HG03521 (cell line): ENCODE results near the gene TTC9.
"Not testable (repeated sequence)": the region's sequence is repeated elsewhere in the genome, so short reads cannot be mapped to it uniquely, and the experiment has no call there.

Experiments used
- ATAC-seq: cut with Tn5 transposase; IDR thresholded peaks from one replicate; pipeline ENCODE4 v1.9.1; 2021; ENCODE audit warnings: mild to moderate bottlenecking, moderate library complexity; ENCODE audit not compliant: unreplicated experiment

TTC9 gene

DNA sequence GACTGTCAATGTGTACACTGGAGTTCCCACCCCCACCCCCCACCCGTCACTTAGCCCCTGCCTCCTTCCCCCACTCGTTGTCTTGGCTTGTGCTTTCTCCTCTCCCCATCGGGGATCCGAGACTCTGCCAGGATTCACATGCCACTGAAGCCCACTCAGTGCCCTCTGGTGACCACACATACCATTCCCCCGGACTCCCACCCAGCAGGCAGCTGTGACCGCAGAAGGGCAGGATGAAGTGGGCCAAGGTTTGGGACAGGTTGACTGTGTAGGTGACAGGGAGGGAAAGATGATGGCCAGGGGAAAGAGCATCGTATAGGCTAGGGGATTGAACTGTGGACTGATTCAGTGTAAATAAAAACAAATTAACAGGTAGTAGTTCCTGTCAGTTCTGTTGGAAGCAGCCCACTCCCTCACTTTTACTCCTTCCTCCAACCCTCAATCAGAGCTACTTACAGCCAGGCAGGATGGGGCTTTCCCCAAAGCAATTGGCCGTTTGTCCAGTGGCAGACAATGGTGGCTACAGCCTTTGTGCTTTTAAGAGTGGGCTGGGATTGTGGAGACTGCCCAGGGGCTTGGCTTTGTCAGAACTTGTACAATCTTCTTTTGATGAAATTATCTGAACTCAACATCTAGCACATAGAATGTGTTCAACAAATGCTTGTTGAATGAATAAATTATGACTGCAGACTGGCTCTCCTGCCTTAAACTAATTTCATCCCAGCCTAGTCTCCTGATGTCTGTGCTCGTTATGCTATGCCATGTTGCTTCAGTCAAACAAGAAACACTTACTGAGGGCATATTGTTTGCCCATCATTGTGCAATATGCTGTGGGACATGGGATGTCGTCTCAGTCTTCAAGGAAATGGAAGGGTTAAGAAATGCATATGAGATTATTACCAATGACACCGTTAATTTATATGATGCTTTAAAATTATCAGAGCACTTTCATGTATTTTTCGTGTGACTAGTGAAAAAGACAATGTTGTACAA is 30.2 kb downstream of the TTC9 start:
- no peak for ATAC-seq

DNA sequence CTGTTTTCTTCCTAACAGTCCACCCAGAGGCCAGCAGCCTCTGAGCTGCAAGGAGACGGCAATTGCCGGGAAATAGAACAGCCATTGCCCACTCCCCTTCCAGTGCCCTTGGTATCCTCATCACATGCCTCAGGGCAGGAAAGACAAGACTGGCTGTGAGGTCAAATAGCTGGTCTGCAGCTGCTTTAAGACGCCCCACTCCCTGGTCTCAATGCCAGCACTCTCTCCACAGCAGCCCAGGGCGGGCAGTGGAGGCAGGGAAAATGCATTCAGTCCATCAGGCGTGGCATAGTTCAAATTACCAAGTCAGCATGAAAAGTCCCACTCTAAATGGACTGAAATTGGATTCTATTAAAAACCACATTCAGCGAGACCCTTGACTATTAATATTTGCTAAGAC is 35.6 kb downstream of the TTC9 start:
- ATAC-seq: no peak

DNA sequence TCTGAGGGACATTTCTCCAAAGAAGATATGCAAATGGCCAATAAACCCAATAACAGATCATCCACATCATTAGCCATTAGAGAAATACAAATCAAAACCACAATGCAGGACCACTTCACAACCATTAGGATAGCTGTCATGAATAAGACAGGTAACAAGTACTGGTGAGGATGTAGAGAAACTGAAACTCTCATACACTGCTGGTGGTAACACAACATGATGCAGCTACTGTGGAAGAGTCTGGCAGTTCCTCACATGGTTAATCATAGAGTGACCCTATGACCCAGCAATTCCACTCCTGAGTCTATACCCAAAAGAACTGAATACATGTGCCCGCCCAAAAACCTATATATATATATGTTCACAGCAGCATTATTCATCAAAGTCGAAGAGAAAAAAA is 39.0 kb downstream of the TTC9 start:
- no peak for ATAC-seq

DNA sequence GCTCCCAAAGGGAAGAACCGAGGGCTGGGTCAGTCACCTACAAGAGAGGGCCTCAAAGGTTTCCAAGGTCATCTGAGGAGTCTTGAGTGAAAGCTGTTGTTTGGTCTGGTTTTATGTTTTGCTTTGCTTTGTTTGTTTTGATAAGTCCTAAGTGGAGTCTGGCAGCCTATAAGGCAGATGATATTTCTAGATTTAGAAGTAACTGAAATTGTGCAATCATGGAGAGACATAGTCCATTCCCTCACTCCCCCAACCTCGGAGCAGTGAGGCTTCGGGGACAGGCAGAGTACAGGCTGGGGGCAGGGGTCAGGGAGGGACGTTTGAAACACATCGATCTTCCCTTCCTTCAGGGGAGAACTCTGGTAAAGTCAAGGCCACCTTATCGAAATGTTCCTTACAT is 42.3 kb downstream of the TTC9 start:
- ATAC-seq: no peak

DNA sequence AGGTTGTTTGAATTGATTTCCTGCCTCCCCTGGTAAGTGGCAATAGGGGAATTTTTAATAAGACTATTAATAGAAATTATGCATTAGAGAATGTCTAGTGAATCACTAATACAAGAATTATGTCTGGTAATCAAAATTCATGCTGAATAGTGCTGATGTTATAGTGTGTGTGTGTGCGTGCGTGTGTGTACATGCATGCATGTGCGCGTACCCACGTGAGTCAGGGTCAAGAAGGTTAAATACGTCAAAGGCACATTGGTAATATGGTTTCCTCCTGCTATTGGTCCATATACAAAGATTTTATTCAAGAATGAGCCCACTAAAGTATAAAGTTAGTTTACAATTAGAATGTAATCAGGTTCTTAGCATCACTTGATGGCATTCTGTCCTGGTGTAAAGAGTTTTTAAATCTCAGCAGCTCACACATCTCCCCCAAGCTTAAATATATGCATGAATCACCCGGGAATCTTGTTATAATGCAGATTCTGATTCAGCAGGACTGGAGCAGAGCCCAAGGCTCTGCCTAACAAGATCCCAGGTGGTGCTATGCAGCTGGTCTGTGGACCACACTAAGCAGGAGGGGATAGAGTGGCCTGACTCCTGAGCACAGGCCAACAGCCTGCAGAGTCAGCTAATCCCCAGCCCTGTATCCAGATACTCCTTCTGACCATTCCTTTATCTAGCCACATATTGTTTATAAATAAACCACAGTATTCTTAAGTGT is 43.9 kb downstream of the TTC9 start:
- no peak for ATAC-seq

DNA sequence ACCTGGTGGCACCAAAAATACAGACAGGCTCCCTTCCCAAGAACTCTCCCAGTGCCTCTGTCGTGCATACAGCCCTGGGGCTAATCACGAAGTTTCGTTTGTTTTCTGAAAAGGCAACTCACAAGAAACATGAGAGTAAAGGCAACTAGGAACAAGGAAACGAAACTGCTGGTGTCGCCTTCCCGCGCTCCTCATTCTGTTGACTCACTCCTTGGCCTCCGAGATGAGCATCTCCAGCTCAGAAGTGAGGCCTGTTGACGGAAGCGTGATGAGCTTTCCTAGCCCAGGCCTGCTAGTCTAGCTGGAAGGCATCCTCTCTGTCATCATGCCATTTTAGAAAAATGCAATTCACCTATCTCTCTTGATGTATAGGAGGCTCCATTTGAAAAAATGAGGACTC is 50.5 kb downstream of the TTC9 start:
- ATAC-seq: no peak

DNA sequence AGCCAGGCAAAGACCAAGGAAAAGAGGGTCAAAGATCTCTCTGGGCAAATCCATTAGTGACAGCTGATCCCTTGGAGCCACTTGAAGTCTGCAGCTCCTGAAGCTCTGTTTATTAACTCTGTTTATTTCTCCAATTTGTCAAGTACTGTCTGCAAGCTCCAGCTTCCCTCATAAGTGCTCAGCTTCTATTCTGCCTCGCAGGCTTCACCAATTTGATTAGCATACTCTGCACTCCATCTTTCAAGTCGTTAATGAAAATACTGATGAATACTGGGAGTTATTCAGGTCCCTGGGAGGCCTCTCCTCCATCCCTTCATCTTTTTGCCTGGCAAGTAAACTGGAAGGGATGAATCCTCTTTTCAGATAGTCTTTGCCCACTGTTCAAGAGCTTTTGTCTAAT is 54.3 kb downstream of the TTC9 start:
- no peak for ATAC-seq

DNA sequence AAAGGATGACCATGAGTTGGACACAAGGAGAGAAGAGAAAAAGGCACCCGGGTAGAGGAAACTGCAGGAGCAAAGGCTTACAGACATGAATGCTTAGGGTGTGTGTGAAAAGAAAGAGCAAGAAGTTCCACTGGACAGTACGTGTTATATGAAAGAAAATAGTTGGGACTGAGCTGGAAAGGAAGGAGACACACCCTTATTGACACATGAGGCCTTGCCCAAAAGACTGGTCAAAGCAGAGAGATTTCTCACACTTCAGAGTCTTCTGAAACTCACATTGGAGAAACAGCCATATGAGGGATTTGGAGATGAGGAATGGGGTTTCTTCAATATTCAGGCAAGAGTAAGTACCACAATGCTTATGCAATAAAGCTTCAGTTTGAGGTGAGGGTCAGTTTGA is 56.0 kb downstream of the TTC9 start:
- no peak for ATAC-seq

DNA sequence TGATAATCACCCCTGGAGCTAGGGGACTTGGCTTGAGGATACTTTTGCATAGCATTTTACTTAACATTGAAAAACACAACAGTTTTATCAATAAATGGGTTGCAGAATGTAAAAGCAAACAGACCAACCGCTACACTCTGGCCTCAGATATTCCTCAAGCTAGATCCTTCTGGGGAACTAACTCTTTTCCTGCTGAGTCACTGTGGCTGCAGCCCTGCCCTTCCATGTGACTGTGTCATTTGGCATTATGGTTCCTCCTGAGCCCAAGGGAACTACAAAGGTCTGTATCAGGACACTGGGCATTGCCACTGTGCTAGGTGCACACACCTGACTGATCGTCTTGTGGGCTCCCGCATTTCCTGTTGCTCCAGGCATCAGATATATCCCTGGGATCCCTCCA is 56.6 kb downstream of the TTC9 start:
- no peak for ATAC-seq

DNA sequence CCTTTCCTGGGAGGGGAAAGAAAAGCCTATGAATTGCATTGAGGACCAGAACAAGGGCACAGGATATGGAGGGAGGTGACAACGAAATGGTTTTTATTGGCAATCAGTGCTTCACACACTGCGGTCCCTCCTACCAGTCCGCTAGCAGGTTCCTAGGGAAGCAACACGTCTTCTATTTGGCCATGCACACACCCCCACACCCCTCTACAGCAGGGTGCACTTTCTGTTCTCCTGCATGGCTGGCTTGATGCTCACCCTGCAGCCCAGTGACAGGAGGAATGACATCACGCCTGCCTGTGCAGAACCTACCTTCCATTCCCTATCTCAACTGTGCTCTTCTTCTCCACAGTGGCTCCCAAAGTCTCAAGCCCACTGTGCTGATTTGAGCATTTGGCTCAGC is 57.9 kb downstream of the TTC9 start:
- ATAC-seq: no peak

DNA sequence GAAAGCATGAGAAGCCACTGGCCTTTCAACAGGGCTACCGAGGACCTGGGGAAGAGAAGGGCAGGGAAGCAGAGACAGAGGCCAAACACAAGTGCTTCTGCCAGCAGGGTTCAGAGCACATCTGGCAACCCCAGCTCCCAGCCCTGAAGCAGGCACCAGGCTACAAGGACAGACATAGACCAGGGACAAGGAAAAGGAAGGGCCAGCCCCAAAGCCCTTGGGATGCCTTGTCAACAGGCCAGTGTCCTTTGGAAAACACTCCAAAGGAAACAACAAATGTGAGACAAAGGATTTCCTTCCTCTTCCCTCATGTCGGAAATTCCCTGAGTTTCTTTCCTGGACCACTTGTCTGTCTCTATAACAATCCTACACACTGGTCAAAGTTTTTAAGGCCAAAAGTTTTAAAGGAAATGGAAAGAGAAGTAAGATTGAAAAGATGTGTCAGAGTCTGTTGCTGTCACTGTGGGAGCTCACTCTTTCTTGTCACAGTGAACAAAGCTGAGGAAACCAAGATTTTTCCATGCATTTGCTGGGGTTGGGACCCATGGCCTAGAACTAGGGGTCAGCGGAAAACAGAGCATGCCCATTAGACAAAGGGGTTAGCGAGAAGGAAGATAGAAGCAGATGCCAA is 59.4 kb downstream of the TTC9 start:
- no peak for ATAC-seq

DNA sequence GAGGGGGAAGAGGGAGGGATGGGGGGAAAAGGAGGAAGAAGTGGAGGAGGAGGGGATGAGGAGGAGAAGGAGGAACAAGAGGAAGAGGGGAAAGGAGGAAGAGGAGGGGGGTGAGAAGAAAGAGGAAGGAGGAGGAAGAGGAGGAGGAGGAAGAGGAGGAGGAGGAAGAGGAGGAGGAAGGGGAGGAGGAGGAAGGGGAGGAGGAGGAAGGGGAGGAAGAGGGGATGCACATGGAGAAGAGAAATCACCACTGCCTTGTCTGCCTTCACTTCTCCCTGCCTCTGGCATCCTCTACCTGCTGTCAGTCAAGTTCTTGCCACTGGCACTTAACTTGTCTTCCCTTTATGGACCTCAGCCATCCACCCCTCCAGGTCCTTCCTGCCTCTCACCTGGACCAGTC is 59.9 kb downstream of the TTC9 start:
- ATAC-seq: no peak

DNA sequence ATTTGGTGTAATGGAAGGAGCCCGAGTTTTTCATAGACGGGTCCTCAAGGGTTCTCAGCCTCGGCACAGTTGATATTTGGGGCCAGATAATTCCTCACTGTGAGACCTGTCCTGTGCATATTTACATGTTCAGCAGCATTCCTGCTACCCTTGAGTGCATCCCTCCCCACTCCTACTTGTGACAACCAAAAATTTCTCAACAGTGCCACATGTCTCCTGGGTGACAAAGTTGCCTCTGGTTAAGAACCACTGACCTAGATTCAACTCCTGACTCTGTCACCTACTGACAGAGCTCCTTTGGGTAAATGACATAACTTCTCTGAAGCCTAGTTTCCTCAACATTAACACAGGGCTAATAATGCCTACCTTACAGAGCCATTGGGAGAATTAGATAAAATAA is 60.4 kb downstream of the TTC9 start:
- ATAC-seq: no peak

DNA sequence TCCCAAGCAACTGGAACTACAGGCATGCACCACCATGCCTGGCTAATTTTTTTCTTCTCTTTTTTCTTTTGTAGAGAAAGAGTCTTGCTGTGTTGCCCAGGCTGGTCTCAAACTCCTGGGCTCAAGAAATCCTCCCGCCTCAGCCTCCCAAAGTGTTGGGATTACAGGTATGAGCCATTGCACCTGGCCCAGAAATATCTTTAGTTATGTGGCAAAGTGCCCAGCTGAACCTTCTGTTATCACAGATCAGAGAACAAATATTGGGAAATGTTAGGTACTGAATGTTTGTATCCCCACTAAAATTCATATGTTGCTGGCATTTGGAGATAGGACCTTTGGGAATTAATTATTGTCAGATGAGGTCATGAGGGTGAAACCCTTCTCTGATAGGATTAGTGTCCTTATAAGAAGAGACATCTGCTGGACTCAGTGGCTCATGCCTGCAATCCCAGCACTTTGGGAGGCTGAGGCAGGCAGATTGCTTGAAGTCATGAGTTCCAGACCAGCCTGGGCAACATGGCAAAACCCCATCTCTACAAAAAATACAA is 62.0 kb downstream of the TTC9 start:
- not testable (repeated sequence) for ATAC-seq

DNA sequence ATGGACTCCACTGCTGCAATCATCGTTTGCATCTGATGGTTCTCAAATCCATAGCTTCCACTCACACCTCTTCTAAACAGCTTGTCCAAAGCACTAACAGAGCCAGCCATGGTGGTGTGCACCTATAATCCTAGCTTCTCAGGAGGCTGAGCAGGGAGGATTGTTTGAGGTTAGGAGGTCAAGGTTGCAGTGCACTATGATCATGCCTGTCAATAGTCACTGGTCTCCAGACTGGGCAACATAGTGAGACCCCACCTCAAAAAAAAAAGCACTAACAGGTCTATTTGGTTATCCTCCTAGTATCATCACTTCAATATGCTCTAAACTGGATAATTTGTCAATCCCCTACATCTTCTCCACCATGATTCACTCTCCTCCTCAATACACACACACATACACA is 63.2 kb downstream of the TTC9 start:
- no peak for ATAC-seq

DNA sequence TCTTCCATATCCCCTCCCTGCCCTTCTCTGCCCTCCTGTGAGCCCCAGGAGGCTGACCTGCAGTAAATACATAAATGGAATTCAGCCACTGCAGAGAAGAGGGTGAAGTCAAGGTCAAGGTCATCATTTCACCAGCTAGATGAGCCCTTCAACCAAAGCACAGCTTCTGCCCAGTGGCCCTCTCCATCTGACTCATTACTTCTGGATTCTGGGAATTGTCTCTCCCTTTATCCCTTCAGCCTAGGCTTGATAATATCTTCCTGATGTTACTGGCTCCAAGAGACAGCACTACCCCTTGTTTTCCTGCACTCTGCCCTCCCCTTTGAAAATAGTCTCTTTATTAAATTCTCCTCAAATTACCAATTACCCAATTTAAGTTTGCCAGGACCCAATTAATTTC is 64.5 kb downstream of the TTC9 start:
- no peak for ATAC-seq

DNA sequence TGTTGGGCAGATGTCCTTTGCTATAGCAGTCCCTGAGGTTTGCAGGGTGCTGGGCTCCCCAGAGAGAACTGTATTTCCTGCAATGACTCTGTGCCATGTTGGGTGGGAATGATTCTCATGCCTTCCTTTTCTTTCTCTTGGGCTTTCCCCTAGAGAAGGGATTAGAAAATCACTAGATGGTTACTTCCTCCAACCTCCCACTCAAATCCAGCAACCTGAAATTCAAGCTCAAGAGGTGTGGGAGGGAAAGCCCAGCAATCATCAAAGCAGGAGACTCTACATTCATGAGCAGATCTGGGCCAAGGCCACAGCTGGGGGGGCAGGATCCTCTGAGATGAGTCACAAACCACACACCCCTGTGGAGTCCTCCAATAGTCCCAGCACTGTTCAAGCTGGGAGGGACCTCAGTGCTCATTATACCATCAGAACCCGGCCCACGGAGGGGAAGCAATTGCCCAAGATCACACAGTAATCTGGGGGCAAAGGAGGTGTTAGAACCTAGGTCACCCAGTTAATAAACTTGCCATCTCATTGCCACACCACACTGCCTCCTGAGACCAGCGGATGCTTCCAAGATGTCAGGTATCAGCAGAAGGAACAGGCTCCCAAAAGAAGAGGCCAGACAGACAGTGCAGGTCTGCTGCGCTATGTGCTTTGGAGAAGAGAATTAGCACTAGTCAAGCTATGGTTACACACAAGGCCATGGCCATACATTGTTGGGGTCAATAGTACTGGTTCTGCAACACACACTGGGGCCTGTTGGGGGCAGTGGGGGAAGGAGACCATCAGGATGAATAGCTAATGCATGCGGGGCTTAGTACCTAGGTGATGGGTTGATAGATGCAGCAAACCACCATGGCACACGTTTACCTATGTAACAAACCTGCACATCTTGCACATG is 65.7 kb downstream of the TTC9 start:
- no peak for ATAC-seq

DNA sequence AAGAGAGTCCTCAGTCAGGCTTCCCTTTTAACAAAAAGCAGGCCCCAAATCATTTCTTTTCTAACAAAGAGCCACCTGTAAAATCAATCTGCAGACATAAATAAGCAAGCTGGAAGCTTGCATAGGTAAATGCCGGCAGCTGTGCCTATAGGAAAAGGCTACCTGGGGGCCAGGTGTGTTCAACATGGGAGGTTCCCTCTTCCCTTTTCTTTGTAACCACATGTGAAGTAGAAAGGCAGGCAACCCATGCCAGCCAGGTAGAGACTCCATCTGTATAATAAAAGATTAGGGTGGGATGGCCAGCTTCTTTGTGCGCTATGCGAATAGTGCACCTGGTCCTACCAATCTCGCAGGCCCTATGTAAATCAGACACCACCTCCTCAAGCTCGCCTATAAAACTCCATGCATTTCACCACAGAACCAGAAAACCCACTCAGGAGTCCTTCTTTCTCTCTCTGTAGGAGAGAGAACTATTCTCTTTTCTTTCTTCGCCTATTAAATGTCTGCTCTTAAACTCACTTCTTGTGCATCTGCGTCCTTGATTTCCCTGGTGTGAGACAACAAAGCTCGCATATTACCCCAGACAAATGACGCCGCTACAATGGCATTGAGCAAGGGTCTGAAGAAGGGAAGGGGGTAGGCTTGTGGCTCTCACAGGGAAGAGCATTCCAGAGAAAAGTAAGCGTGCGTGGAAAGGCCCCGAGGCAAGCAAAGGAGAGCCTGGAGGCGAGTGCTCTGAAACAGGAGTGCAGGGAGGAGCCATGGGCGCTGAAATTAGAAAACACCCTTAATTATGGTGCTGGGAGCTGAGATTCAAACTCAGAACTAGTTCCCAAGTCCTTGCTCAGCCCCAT is 67.2 kb downstream of the TTC9 start:
- ATAC-seq: no peak

DNA sequence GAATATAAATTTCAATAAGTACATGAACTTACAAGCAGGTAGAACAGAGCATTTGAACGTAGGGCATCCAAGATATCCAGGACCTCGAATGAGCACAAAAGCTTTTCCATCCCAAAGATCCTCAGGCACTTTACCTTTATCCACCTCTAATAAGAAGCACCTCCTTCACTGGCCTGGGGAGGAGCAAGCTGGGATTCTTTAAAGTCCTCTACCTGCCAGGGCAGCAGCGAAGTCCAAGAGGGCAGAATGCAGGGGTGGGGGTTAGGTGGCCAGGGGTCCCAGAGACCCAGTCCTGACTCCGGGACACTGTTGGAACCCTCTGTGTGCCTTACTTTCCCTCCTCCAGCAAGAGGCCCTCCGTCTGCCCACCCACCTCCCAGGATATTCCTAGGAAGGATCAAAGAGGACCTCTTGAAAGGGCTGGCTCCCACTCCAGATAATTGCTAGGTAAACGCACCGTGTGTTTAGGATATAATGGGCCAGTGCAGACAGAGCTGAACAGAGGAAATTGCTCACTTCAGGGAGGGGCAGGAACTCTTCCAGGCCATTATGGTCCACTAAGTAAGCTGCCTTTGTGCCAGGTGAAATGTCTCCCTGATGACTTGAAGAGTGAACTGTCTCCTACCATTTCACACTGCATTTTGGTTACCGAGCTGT is 68.1 kb downstream of the TTC9 start:
- ATAC-seq: no peak
